Muscle of leg (tissue), 11 donors: ENCODE results near the gene ANKK1. TPM values are rescaled to one million over a fixed set of nuclear protein-coding genes. Genes with fewer than 3 reads are reported as not detected.

Experiments
- DNase-seq: peaks from one replicate; pipeline ENCODE4 v3.0.0; 2013
- H3K27ac ChIP-seq: one replicate; pipeline ENCODE4 v1.5.1; 2013; ENCODE audit warnings: mild to moderate bottlenecking, low read length, control low read depth
- H3K27me3 ChIP-seq: one replicate; pipeline ENCODE4 v1.6.1; 2013; ENCODE audit warnings: low read length; ENCODE audit not compliant: control insufficient read depth, insufficient read depth
- H3K36me3 ChIP-seq: one replicate; pipeline ENCODE4 v1.6.1; 2013; ENCODE audit warnings: low read length; ENCODE audit not compliant: control insufficient read depth, insufficient read depth
- H3K4me1 ChIP-seq: one replicate; pipeline ENCODE4 v1.6.1; 2013; ENCODE audit warnings: low read length; ENCODE audit not compliant: control insufficient read depth, insufficient read depth
- H3K4me3 ChIP-seq: one replicate; pipeline ENCODE4 v1.5.1; 2013; ENCODE audit warnings: low read length, control low read depth
- H3K9me3 ChIP-seq: replicated peaks from 2 replicates; pipeline ENCODE4 v1.6.1; 2013; ENCODE audit warnings: low read depth, low read length; ENCODE audit not compliant: control insufficient read depth
- WGBS: methylation state at CpG from one replicate; pipeline ENCODE4 v1.1.5; 2013; ENCODE audit warnings: missing lambda C conversion rate; ENCODE audit not compliant: insufficient coverage; 5-methylcytosine and 5-hydroxymethylcytosine counted together
- polyA plus RNA-seq, 8 donors: library from polyadenylated mRNA; unstranded; fragments of 120-200 nt; gene quantifications; one replicate each; pipeline versions ENCODE4 v1.2.1 to v1.2.3, GENCODE V29; 2013; ENCODE audit warnings: inconsistent platforms in 1 of 8, low replicate concordance in 1 of 8; ENCODE audit not compliant: insufficient read length in 8 of 8, insufficient read depth in 1 of 8
- total RNA-seq: library from RNA; stranded (reverse); fragments of 120-200 nt; gene quantifications from one replicate; pipeline ENCODE4 v1.2.4, GENCODE V29; 2013

ANKK1 gene
- total and polyA plus RNA-seq, 9 donors: 0.07 to 0.25 (median 0.11) TPM; not detected in 1

- WGBS: no CpG with 5 or more reads among the region's 7 CpGs
- no peak overlapping the region for H3K27ac ChIP-seq
- H3K4me1 ChIP-seq: no peaks in the 10 kb centered on the region
- no peaks in the 10 kb centered on the region for H3K36me3 ChIP-seq
- H3K4me3 ChIP-seq: no peak overlapping the region
- no peaks in the 10 kb centered on the region for H3K9me3 ChIP-seq
- H3K27me3 ChIP-seq: peaks cover 6% of the 10 kb centered on the region
- DNase-seq: no peak
Observed at GRCh38 chr11:113405724-113406478, 18.3 kb downstream of the ANKK1 start.

- H3K36me3 ChIP-seq: no peaks in the 10 kb centered on the region
- DNase-seq: no peak
- H3K9me3 ChIP-seq: no peaks in the 10 kb centered on the region
- H3K4me3 ChIP-seq: no peak overlapping the region
- no peaks in the 10 kb centered on the region for H3K4me1 ChIP-seq
- H3K27ac ChIP-seq: no peak overlapping the region
- 76% methylated on average over 3 of the region's 3 CpGs for WGBS
- peaks cover 6% of the 10 kb centered on the region for H3K27me3 ChIP-seq
Observed at GRCh38 chr11:113407163-113407562, 19.6 kb downstream of the ANKK1 start.

- Histone ChIP-seq H3K27ac (no peak overlapping the region), H3K4me3 (no peak overlapping the region), H3K9me3 (no peaks in the 10 kb centered on the region), H3K4me1 (no peaks in the 10 kb centered on the region), H3K36me3 (no peaks in the 10 kb centered on the region), H3K27me3 (peaks cover 5% of the 10 kb centered on the region)
- no peak for DNase-seq
- 46% methylated on average over 5 of the region's 9 CpGs for WGBS
Observed at GRCh38 chr11:113408206-113408605, 20.6 kb downstream of the ANKK1 start.

- Histone ChIP-seq H3K4me3 (no peak overlapping the region), H3K36me3 (no peaks in the 10 kb centered on the region), H3K9me3 (no peaks in the 10 kb centered on the region), H3K27ac (no peak overlapping the region), H3K4me1 (no peaks in the 10 kb centered on the region), H3K27me3 (no peaks in the 10 kb centered on the region)
- WGBS: 78% methylated on average over 7 of the region's 9 CpGs
- no peak for DNase-seq
Observed at GRCh38 chr11:113408887-113409286, 21.3 kb downstream of the ANKK1 start.

- Histone ChIP-seq H3K9me3 (no peaks in the 10 kb centered on the region), H3K4me3 (no peak overlapping the region), H3K27me3 (no peaks in the 10 kb centered on the region), H3K27ac (no peak overlapping the region), H3K4me1 (no peaks in the 10 kb centered on the region), H3K36me3 (no peaks in the 10 kb centered on the region)
- DNase-seq: no peak
- WGBS: 32% methylated on average over 2 of the region's 3 CpGs
Observed at GRCh38 chr11:113409526-113409925, 21.9 kb downstream of the ANKK1 start.

GRCh38 chr11:113410414-113411135, 23.0 kb downstream of the ANKK1 start:
- no peaks in the 10 kb centered on the region for H3K9me3 ChIP-seq
- WGBS: 87% methylated on average over 21 of the region's 21 CpGs
- H3K27me3 ChIP-seq: no peaks in the 10 kb centered on the region
- H3K4me3 ChIP-seq: no peak overlapping the region
- DNase-seq: no peak
- H3K4me1 ChIP-seq: no peaks in the 10 kb centered on the region
- H3K27ac ChIP-seq: no peak overlapping the region
- no peaks in the 10 kb centered on the region for H3K36me3 ChIP-seq

- Histone ChIP-seq H3K9me3 (no peaks in the 10 kb centered on the region), H3K4me3 (no peak overlapping the region), H3K4me1 (no peaks in the 10 kb centered on the region), H3K27me3 (no peaks in the 10 kb centered on the region), H3K27ac (no peak overlapping the region), H3K36me3 (no peaks in the 10 kb centered on the region)
- no peak for DNase-seq
- WGBS: 60% methylated on average over 1 of the region's 3 CpGs
Observed at GRCh38 chr11:113411536-113411935, 24.0 kb downstream of the ANKK1 start.

GRCh38 chr11:113412675-113413074, 25.1 kb downstream of the ANKK1 start:
- no peaks in the 10 kb centered on the region for H3K9me3 ChIP-seq
- H3K27ac ChIP-seq: no peak overlapping the region
- DNase-seq: no peak
- WGBS: 86% methylated on average over 9 of the region's 9 CpGs
- no peaks in the 10 kb centered on the region for H3K36me3 ChIP-seq
- no peak overlapping the region for H3K4me3 ChIP-seq
- no peaks in the 10 kb centered on the region for H3K27me3 ChIP-seq
- H3K4me1 ChIP-seq: no peaks in the 10 kb centered on the region

GRCh38 chr11:113415343-113415742, 27.8 kb downstream of the ANKK1 start:
- H3K36me3 ChIP-seq: no peaks in the 10 kb centered on the region
- H3K27ac ChIP-seq: no peak overlapping the region
- DNase-seq: no peak
- WGBS: 95% methylated on average over 14 of the region's 16 CpGs
- peaks cover 2% of the 10 kb centered on the region for H3K27me3 ChIP-seq
- H3K4me1 ChIP-seq: no peaks in the 10 kb centered on the region
- H3K4me3 ChIP-seq: no peak overlapping the region
- H3K9me3 ChIP-seq: no peaks in the 10 kb centered on the region

- no peak overlapping the region for H3K27ac ChIP-seq
- H3K27me3 ChIP-seq: peaks cover 2% of the 10 kb centered on the region
- no peak for DNase-seq
- H3K36me3 ChIP-seq: no peaks in the 10 kb centered on the region
- no peak overlapping the region for H3K4me3 ChIP-seq
- no peaks in the 10 kb centered on the region for H3K9me3 ChIP-seq
- no peaks in the 10 kb centered on the region for H3K4me1 ChIP-seq
- 40% methylated on average over 1 of the region's 2 CpGs for WGBS
Observed at GRCh38 chr11:113417428-113417827, 29.8 kb downstream of the ANKK1 start.
